Measurements from ENCODE around the gene IL2RA. TPM values are rescaled to one million over a fixed set of nuclear protein-coding genes. Genes with fewer than 3 reads are reported as not detected.
"Not testable (repeated sequence)": the region's sequence is repeated elsewhere in the genome, so short reads cannot be mapped to it uniquely, and the experiment has no call there.

The IL2RA gene
- total RNA-seq, 1 experiment from 2014 or later, result not detected

DNA sequence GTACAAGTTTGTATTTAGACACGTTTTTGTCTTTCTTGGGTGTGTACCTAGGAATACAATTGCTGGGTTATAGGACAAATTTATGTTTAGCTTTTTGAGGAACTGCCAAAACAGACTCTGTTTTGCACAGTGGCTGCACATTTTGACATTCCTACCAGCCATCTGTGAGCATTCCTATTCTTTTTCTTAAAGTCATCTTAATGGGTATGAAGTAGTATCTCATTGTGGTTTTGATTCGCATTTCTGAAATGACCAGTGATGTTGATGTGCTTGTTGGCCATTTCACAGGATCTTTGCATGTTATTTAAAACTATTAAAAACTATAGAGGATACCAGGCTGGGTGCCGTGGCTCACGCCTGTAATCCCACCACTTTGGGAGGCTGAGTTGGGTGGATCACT is 52.2 kb downstream of the IL2RA start:
- Histone ChIP-seq H3K4me1 (no peaks in the 10 kb centered on the region), H3K4me3 (no peak overlapping the region), H3K27me3 (no peaks in the 10 kb centered on the region), H3K9me3 (replicated peaks) (no peaks in the 10 kb centered on the region), H3K27ac (no peak overlapping the region), H3K36me3 (no peaks in the 10 kb centered on the region)
- DNase-seq, result no peak

DNA sequence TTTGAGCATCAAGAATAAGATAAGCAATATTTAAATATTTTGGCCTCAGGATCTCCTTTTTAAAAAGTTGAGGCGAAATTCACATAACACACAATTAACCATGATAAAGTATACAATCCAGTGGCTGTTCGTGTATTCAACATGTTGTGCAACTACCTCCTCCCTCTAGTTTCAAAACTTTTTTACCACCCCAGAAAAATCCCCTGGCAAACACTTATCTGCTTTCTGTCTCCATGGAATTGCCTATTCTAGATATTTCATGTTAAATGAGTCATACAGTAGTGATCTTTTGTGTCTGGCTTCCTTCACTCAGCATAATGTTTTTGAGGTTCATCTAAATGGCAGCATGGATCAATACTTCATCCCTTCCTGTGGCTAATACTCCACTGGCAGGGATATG is 53.0 kb downstream of the IL2RA start:
- no peaks in the 10 kb centered on the region for H3K4me1 ChIP-seq
- H3K4me3 ChIP-seq, result no peak overlapping the region
- H3K36me3 ChIP-seq, result no peaks in the 10 kb centered on the region
- DNase-seq, result no peak
- H3K9me3 ChIP-seq (replicated peaks), result no peaks in the 10 kb centered on the region
- no peaks in the 10 kb centered on the region for H3K27me3 ChIP-seq
- H3K27ac ChIP-seq, result no peak overlapping the region

DNA sequence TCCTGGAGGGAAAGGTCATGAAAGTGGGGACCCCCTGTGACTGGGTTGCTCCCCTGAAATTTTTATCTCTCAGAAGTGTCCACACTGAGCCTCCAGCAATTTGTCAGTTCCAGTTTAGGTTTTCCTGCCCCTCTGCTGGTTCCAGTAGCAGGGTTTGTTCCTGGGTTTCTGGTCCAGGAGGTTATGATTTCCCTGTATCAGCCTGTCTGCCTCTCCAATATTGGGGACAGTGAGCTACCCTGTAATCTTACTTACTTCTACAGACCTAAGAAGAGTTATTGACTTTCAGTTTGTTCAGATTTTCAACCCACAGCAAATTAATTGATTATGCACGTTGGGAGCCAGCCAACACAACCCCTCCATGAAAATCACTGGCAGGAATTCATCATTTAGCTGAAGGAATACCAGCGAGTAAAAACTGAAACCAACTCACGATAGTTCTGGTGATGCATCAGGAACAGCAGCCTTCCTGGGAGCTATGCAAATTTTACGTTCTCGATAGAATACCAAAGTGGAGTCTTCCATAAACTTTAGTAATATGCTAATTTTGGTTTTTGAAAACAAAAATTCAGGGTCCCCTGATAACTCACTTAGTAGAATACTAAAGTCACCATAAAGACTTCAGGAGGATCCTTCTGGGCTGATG is 53.5 kb downstream of the IL2RA start:
- Histone ChIP-seq H3K27ac (no peak overlapping the region), H3K4me3 (no peak overlapping the region), H3K27me3 (no peaks in the 10 kb centered on the region), H3K36me3 (no peaks in the 10 kb centered on the region), H3K4me1 (no peaks in the 10 kb centered on the region), H3K9me3 (replicated peaks) (no peaks in the 10 kb centered on the region)
- DNase-seq, result no peak

GRCh38 chr10:6006991-6007390 is 55.2 kb downstream of the IL2RA start:
- no peaks in the 10 kb centered on the region for H3K27me3 ChIP-seq
- no peaks in the 10 kb centered on the region for H3K9me3 ChIP-seq (replicated peaks)
- DNase-seq, result no peak
- H3K27ac ChIP-seq, result no peak overlapping the region
- no peaks in the 10 kb centered on the region for H3K4me1 ChIP-seq
- H3K4me3 ChIP-seq, result no peak overlapping the region
- no peaks in the 10 kb centered on the region for H3K36me3 ChIP-seq

DNA sequence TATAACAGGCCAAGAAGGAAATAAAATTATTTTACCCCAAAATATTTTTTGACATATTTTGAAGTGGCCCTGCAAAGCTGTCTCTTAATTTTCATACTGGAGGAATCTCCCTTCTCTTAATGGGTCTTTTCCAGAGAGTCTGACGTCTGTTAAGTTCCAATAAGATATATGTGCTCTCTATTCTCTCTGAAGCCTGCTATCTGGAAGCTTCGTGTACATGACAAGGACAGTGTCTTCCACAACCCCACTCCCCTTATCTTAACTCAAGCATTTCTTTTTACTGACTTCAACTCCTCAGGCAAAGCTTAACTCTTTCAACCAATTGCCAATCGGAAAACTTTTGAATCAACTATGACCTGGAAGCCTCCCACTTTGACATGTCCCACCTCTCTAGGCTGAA is 55.6 kb downstream of the IL2RA start:
- DNase-seq, result no peak
- no peak overlapping the region for H3K27ac ChIP-seq
- no peaks in the 10 kb centered on the region for H3K4me1 ChIP-seq
- H3K4me3 ChIP-seq, result no peak overlapping the region
- H3K36me3 ChIP-seq, result no peaks in the 10 kb centered on the region
- no peaks in the 10 kb centered on the region for H3K27me3 ChIP-seq
- no peaks in the 10 kb centered on the region for H3K9me3 ChIP-seq (replicated peaks)

DNA sequence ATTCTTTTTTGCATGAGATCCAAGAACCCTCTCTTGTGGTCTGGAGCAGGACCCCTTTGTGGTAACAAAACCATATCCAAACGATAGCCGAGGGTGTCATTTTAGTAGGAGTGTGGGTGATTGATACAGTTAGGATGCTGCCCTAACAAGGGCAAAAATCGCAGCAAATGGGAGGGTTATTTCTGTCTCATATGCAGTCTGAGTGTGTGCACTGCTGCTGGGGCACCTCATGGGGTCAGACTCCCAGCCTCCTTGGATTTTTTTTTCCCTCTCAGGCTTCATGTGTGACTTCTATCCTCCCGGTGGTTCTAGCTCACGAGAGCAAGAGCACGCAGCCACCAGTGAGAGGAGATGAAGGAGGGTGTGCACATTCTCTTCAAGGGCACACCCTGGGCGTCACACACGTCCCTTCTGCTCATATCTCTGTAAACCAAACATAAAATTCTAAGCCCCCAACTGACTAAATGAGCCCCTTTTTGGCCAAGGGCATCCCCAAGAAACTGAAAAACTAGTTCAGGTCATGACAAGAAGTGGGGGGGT is 56.2 kb downstream of the IL2RA start:
- Histone ChIP-seq H3K36me3 (no peaks in the 10 kb centered on the region), H3K4me1 (no peaks in the 10 kb centered on the region), H3K9me3 (replicated peaks) (no peaks in the 10 kb centered on the region), H3K4me3 (no peak overlapping the region), H3K27me3 (no peaks in the 10 kb centered on the region), H3K27ac (no peak overlapping the region)
- no peak for DNase-seq

GRCh38 chr10:6005161-6005804 is 56.9 kb downstream of the IL2RA start:
- H3K9me3 ChIP-seq (replicated peaks); H3K4me1 ChIP-seq; H3K27ac ChIP-seq; H3K27me3 ChIP-seq; H3K36me3 ChIP-seq; H3K4me3 ChIP-seq; DNase-seq: not testable (repeated sequence)

GRCh38 chr10:6002809-6003510 is 59.2 kb downstream of the IL2RA start:
- Histone ChIP-seq H3K4me3 (no peak overlapping the region), H3K36me3 (no peaks in the 10 kb centered on the region)

GRCh38 chr10:5999440-6000165 is 62.6 kb downstream of the IL2RA start:
- Histone ChIP-seq H3K27me3 (no peaks in the 10 kb centered on the region), H3K4me1 (no peaks in the 10 kb centered on the region), H3K4me3 (no peak overlapping the region), H3K27ac (no peak overlapping the region), H3K9me3 (replicated peaks) (no peaks in the 10 kb centered on the region), H3K36me3 (no peaks in the 10 kb centered on the region)
- no peak for DNase-seq

More at GRCh38 chr10:6002809-6003510, 59.2 kb downstream of the IL2RA start:
- Histone ChIP-seq H3K27ac (no peak overlapping the region), H3K9me3 (replicated peaks) (no peaks in the 10 kb centered on the region), H3K27me3 (no peaks in the 10 kb centered on the region), H3K4me1 (no peaks in the 10 kb centered on the region)
- DNase-seq, result no peak

DNA sequence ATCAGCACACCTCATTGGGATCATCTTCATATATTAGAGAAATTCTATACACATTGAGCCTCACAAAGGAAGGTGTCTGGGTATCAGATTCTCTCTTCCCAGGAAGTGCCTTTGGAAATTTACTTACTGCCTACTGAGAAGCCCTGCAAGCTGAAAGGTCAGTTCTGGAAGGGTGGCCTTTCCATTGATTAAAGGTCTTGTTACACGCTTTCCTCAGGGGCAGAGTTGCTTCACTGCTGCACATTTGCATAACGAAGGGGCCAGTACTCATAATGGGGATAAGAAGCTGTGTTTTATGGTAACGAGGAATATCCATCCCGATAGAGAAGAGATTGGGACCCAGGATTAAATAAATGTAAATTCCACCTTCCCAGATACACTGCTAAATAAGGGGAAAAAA is 65.5 kb downstream of the IL2RA start:
- no peak overlapping the region for H3K27ac ChIP-seq
- no peak for DNase-seq

GRCh38 chr10:5992398-5992797 is 69.8 kb downstream of the IL2RA start:
- Histone ChIP-seq H3K27me3 (no peaks in the 10 kb centered on the region), H3K9me3 (replicated peaks) (no peaks in the 10 kb centered on the region), H3K4me3 (no peak overlapping the region), H3K4me1 (no peaks in the 10 kb centered on the region), H3K36me3 (no peaks in the 10 kb centered on the region), H3K27ac (no peak overlapping the region)
- no peak for DNase-seq

More for the DNA sequence above, 65.5 kb downstream of the IL2RA start:
- no peaks in the 10 kb centered on the region for H3K9me3 ChIP-seq (replicated peaks)
- H3K27me3 ChIP-seq, result no peaks in the 10 kb centered on the region
- H3K4me3 ChIP-seq, result no peak overlapping the region
- H3K4me1 ChIP-seq, result no peaks in the 10 kb centered on the region
- no peaks in the 10 kb centered on the region for H3K36me3 ChIP-seq

DNA sequence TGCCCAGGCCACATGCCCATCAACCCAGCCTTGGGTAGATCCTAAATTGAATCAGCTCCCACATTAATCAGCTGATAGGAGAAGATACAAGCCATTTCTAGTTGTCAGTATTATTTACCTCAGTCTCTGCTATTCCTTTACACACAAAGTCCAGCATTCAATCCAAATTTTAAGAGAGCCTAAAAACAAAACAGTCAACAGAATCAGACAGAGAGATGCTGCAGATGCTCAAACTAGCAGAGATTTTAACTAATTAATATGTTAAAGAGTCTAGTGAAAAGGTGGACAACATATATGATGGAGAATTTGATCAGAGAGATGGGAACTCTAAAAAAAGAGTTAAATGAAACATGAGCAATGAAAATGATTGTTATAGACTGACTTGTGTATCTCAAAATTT is 70.5 kb downstream of the IL2RA start:
- no peaks in the 10 kb centered on the region for H3K36me3 ChIP-seq
- H3K4me1 ChIP-seq, result no peaks in the 10 kb centered on the region
- H3K9me3 ChIP-seq (replicated peaks), result no peaks in the 10 kb centered on the region
- no peak overlapping the region for H3K4me3 ChIP-seq
- no peaks in the 10 kb centered on the region for H3K27me3 ChIP-seq
- no peak overlapping the region for H3K27ac ChIP-seq
- no peak for DNase-seq

DNA sequence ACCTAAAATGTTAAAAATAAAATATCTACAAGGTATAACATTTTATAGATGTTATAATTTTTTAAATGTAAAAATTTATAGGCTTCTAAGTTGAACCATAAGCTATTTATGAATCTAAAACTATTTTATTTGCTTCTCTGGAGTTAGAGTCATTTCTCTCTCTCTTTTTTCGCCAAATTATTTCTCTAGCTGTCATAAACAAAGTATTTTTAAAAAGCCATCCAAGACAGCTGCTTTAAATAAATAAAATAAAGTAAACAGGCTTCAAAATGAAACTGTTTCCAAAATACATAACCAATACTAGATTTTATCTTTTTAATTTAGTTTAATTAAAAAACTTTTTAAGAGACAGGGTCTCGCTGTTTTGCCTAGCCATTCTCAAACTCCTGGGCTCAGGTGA is 72.4 kb downstream of the IL2RA start:
- no peak overlapping the region for H3K4me3 ChIP-seq
- H3K27me3 ChIP-seq, result no peaks in the 10 kb centered on the region
- H3K36me3 ChIP-seq, result no peaks in the 10 kb centered on the region
- no peaks in the 10 kb centered on the region for H3K4me1 ChIP-seq
- H3K27ac ChIP-seq, result no peak overlapping the region
- no peaks in the 10 kb centered on the region for H3K9me3 ChIP-seq (replicated peaks)
- DNase-seq, result no peak

GRCh38 chr10:5988336-5988920 is 73.7 kb downstream of the IL2RA start:
- H3K9me3 ChIP-seq (replicated peaks), result no peaks in the 10 kb centered on the region
- no peak overlapping the region for H3K27ac ChIP-seq
- no peaks in the 10 kb centered on the region for H3K4me1 ChIP-seq
- no peak overlapping the region for H3K4me3 ChIP-seq
- H3K36me3 ChIP-seq, result no peaks in the 10 kb centered on the region
- H3K27me3 ChIP-seq, result no peaks in the 10 kb centered on the region
- no peak for DNase-seq
